ENCODE data around the gene MRPL54. TPM values are rescaled to one million over a fixed set of nuclear protein-coding genes. Genes with fewer than 3 reads are reported as not detected.

MRPL54 gene
- 47.0 and 55.4 TPM in 2 replicates for total RNA-seq (2014; rRNA removed; shearing (Covaris generic); ENCODE audit: low replicate concordance)

GRCh38 chr19:3762501-3763459, at the start of gene MRPL54:
TSS of gene MRPL54 (plus strand) at chr19:3762682. CDS start at chr19:3762701, 19 bp downstream.
- peak; percentile 94 for DNase-seq
- no peaks in the 10 kb centered on the region for H3K36me3 ChIP-seq
- H3K9me3 ChIP-seq, result no peaks in the 10 kb centered on the region
- H3K27me3 ChIP-seq, result no peaks in the 10 kb centered on the region
- peak within 1 kb of the TSS; percentile 89 for H3K4me3 ChIP-seq

GRCh38 chr19:3716147-3716668, 46.3 kb upstream of the MRPL54 start:
- H3K36me3 ChIP-seq, result no peaks in the 10 kb centered on the region
- H3K27me3 ChIP-seq, result no peaks in the 10 kb centered on the region
- H3K9me3 ChIP-seq, result no peaks in the 10 kb centered on the region
- no peak for DNase-seq
- no peak overlapping the region for H3K4me3 ChIP-seq

GRCh38 chr19:3719868-3720267, 42.6 kb upstream of the MRPL54 start:
- Histone ChIP-seq H3K36me3 (no peaks in the 10 kb centered on the region), H3K27me3 (peaks cover 2% of the 10 kb centered on the region; the same call in 1 of the 2 replicates), H3K4me3 (no peak overlapping the region), H3K9me3 (no peaks in the 10 kb centered on the region)
- DNase-seq, result no peak

DNA sequence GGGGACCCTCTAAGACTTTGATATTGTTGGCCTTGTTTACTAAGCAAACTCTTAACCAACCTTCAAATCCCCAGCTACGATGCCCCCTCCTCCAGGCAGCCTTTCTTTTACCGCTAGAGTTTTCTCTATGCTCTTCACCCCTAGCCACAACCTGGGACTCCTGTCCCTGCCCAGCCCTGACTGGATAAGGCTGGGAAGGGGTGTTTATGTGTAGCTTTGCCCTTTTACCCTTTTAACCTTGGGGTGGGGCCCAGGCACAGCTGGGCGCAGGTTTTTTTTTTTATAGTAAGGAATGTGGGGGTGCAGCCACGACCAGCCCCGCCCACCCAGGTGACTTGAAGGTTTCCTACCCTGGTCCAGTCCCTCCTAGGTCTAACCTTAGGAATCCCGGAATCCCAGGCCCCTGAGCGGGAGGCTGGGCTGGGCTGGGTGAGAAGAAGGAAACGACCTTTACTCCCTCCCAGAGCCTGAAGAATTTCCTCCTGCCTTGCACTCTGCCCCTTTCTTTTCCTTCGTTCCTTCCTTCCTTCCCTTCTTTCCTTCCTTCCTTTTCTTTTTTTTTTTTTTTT, 42.0 kb upstream of the MRPL54 start:
- Histone ChIP-seq H3K27me3 (peaks cover 2% of the 10 kb centered on the region; the same call in 1 of the 2 replicates), H3K36me3 (no peaks in the 10 kb centered on the region), H3K9me3 (no peaks in the 10 kb centered on the region), H3K4me3 (no peak overlapping the region)
- DNase-seq, result no peak

DNA sequence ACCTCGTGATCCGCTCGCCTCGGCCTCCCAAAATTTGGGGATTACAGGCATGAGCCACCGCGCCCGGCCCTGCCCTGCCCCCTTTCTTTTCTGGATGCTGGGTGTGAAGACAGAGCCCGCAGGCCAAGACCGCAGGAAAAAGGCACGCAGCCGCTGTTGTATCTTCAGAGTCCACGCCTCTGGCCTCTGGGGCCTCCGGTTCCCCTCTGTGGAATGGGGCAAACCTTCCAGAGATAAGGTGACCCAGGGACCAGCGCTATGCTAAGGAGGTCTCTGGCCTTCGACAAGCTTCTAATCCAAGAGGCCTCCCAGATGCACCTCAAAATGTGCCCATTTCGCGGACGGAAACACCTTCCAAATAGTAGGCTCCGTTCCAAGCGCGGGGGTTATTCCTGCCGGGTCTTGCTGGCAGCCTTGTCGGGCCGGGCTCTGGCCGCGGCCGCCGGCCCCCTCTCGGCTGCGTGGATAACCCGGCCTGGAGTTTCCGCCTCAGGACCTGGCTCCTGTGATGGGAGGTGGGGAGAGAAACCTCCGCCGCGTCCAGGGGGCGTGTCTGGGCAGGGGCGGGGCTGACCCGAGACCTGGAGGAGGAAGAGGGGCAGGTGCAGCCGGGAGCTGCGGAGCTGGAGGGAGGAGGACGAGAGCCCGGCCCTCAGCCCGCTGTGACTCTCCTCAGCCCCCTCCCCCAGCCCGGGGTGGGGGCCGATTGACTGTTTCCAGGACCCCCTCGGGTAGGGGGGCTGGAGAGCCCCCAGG, 41.2 kb upstream of the MRPL54 start:
- peak; percentile 63 for DNase-seq
- Histone ChIP-seq H3K36me3 (no peaks in the 10 kb centered on the region), H3K27me3 (peaks cover 2% of the 10 kb centered on the region; the same call in 1 of the 2 replicates), H3K9me3 (no peaks in the 10 kb centered on the region), H3K4me3 (no peak overlapping the region)

DNA sequence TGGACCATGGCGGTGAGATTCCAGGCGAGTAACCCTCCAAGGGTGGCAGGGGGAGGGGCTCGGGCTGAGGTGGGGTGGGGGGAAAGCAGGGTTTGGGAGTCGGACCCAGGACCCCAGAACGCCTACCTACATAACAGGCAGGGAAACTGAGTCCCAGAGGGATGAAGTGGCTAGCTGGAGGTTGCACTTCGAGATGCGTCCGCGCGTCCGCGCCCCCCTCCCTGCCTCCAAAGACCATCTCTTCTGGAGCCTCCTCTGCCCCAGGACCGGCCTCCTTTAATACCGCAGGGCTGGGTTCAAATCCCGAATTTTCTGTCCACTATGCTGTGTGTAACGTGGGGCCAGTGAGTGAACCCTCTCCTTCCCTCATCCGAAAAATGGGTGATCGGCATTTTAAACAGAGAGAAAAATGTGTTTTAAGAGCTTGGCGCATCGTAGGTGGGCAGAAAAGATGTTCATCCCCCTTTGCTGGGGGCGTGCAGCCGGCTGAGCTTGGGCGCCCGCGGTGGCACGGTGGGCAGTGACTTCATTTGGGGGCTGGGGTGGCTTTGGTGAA, 40.5 kb upstream of the MRPL54 start:
- H3K27me3 ChIP-seq, result peaks cover 2% of the 10 kb centered on the region; the same call in 1 of the 2 replicates
- H3K4me3 ChIP-seq, result no peak overlapping the region
- no peak for DNase-seq
- H3K9me3 ChIP-seq, result no peaks in the 10 kb centered on the region
- H3K36me3 ChIP-seq, result no peaks in the 10 kb centered on the region

DNA sequence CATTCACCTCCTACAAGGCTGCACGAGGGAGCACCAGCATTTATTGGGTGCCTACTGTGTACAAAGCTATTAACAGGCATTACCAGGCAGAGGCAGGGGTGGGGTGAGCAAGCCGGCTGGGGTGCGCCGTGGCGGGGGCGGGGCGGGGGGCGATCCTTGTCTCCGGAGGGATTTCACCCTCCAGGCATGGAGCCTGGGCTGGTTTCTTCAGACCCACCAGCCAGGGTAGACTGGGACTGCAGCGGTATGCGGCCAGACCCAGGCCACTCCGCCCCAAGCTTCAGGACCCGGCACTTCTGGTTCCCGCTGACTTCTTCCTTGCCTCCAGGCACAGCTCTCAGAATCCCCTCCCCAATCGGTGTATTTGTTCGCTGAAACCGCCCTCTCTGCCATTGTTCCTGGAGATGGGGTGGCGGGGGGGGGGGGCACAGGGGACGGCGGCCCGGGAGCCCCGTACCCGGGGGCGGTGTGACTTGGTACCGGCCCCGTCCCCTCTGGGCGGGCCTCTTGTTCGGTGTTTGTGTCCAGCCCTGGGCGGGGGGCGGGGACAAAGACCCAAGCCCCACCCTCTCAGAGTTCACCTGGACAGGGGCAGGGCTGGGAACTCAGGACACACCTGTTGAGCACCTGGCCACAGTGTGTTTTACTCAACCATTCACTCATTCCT, 39.9 kb upstream of the MRPL54 start:
- no peaks in the 10 kb centered on the region for H3K9me3 ChIP-seq
- no peaks in the 10 kb centered on the region for H3K36me3 ChIP-seq
- no peak for DNase-seq
- peaks cover 2% of the 10 kb centered on the region; the same call in 1 of the 2 replicates for H3K27me3 ChIP-seq
- no peak overlapping the region for H3K4me3 ChIP-seq

DNA sequence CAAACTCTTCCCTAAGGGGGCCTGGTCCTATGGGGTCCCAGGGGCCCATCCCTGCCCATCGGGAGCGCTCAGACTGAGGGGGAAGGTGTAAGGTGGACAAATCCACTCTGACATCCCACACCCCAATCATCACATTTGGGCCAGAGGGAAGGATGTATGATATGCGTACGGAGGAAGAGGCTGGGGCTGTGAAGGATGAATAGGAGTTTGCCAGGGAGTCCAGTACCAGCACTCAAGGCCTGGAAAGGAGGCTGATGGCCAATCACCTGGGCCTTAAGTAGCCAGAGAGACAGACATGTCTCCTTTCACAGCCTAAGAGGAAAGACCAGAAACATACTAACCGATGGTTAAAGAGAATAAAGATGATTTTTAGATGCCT, 39.4 kb upstream of the MRPL54 start:
- DNase-seq, result no peak
- no peaks in the 10 kb centered on the region for H3K36me3 ChIP-seq
- H3K27me3 ChIP-seq, result peaks cover 2% of the 10 kb centered on the region; the same call in 1 of the 2 replicates
- no peak overlapping the region for H3K4me3 ChIP-seq
- H3K9me3 ChIP-seq, result no peaks in the 10 kb centered on the region

DNA sequence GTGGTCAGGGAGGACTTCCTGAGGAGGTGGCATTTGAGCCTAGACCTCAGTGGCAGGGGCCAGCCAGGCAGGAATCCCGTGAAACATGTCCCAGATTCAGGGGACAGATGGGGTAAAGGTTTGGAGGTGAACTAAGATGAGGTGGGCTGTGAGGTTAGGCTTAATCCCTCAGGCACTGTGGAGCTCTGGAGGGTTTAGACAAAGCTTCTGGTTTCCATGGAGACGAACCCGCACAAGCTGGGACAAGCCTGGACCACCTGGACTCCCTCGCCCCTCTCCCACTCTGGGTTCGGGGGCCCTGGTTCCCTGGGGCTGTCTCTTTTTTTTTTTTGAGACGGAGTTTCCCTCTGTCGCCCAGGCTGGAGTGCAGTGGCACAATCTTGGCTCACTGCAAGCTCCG, 38.6 kb upstream of the MRPL54 start:
- peaks cover 2% of the 10 kb centered on the region; the same call in 1 of the 2 replicates for H3K27me3 ChIP-seq
- no peak for DNase-seq
- no peaks in the 10 kb centered on the region for H3K36me3 ChIP-seq
- no peak overlapping the region for H3K4me3 ChIP-seq
- no peaks in the 10 kb centered on the region for H3K9me3 ChIP-seq

DNA sequence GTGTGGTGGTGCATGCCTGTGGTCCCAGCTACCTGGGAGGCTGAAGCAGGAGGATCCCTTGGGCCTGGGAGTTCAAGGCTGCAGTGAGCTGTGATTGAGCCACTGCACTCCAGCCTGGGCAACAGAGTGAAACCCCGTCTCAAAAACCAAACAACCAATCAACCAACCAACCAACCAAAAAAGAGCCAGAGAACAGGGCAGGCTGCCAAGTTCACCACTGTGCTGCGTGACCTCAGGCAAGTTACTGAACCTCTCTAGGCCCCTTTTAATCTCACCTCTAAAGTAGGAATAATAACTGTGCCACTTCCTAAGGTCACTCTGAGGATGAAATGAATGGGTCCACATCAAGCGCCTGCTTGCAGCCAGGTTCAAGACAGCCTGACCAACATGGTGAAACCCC, 37.4 kb upstream of the MRPL54 start:
- Histone ChIP-seq H3K27me3 (peaks cover 2% of the 10 kb centered on the region; the same call in 1 of the 2 replicates), H3K9me3 (no peaks in the 10 kb centered on the region), H3K4me3 (no peak overlapping the region), H3K36me3 (no peaks in the 10 kb centered on the region)
- no peak for DNase-seq

DNA sequence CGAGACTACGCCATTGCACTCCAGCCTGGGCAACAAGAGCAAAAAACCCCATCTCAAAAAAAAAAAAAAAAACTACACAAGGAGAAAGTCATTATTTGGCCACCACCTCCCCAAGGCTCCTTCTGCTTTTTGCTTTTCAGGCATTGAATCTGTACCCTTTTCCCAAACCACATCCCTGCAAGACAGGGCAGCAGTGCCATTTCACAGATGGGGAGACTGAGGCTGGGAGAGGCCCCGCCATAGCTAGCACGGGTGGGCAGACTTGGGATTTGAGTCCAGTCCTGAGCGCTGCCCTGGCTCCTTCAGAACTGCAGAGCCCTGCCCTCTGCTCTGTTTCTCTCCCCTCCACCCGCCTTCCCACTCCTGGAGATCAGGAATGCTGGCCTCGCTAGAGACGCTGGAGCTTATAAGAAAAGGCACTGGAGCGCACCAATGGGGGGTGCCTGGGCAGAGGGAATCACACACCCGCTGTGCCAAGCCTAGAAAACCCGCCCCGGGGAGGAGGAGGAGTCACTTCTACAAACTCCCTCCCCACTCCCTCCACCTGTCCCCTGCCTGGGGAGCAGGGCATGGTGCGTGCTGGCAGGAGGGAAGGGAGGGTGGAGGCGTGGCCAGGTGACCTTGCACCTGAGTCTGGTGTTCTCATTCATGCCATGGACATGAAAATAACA, 36.7 kb upstream of the MRPL54 start:
- H3K9me3 ChIP-seq, result no peaks in the 10 kb centered on the region
- peaks cover 2% of the 10 kb centered on the region; the same call in 1 of the 2 replicates for H3K27me3 ChIP-seq
- DNase-seq, result peak; percentile 34
- H3K4me3 ChIP-seq, result no peak overlapping the region
- H3K36me3 ChIP-seq, result no peaks in the 10 kb centered on the region

DNA sequence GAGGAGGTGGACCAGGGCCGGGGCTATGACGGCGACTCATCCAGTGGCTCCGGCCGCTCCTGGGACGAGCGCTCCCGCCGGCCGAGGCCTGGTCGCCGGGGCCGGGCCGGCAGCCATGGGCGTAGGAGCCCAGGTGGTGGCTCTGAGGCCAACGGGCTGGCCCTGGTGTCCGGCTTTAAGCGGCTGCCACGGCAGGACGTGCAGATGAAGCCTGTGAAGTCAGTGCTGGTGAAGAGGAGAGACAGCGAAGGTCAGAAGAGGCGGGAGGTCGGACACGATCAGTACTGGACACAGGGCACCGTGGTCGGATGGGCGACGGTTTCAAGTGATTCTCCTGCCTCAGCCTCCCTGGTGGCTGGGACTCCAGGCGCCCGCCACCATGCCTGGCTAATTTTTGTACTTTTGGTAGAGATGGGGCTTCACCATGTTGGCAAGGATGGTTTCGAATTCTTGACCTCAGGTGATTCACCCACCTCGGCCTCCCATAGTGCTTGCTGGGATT, 32.0 kb upstream of the MRPL54 start:
- no peak for DNase-seq
- H3K4me3 ChIP-seq, result no peak overlapping the region
- no peaks in the 10 kb centered on the region for H3K27me3 ChIP-seq
- no peaks in the 10 kb centered on the region for H3K36me3 ChIP-seq
- H3K9me3 ChIP-seq, result no peaks in the 10 kb centered on the region

DNA sequence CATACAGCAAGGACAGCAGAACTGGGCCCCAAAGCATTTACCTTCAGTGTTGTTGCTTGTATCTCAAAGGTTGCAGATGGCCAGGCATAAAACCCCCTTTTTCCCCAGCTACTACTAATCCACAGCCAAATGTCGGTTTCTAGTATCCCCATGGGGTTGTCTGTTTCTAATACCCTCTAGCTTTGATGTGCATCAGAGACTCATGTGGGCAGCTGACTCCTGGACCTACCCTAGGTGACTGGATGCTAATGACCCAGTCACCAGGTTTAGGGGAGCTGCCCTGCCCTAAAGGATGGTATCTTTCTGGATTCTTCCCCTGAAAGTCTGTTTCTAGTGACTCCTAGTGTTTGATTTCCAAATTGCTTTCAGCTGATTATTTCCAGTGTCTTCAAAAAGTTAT, 30.4 kb upstream of the MRPL54 start:
- no peak for DNase-seq
- Histone ChIP-seq H3K9me3 (no peaks in the 10 kb centered on the region), H3K27me3 (no peaks in the 10 kb centered on the region), H3K4me3 (no peak overlapping the region), H3K36me3 (no peaks in the 10 kb centered on the region)

- no peaks in the 10 kb centered on the region for H3K36me3 ChIP-seq
- no peaks in the 10 kb centered on the region for H3K27me3 ChIP-seq
- H3K9me3 ChIP-seq, result no peaks in the 10 kb centered on the region
- no peak overlapping the region for H3K4me3 ChIP-seq
- DNase-seq, result peak; percentile 3
Measured at GRCh38 chr19:3733549-3734309, 28.8 kb upstream of the MRPL54 start.

DNA sequence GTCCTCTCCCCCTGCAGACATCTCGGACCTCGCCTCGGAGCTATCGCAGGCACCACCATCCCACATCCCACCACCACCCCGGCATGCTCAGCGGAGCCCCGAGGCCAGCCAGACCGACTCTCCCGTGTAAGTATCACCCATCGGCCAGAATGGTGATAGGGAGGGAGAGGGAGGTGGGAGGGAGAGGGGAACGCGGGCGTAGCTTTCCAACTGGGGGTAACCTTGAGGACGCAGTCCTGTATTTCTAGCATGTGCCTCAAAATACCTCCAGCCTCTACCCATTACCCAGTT, 28.2 kb upstream of the MRPL54 start:
- Histone ChIP-seq H3K27me3 (no peaks in the 10 kb centered on the region), H3K36me3 (no peaks in the 10 kb centered on the region), H3K4me3 (no peak overlapping the region), H3K9me3 (no peaks in the 10 kb centered on the region)
- DNase-seq, result no peak

All from MG63 (cell line).